H9 (cell line): ENCODE results near the gene RAD23B. TPM values are rescaled to one million over a fixed set of nuclear protein-coding genes. Genes with fewer than 3 reads are reported as not detected.

Experiments used
- DNase-seq: peaks from one replicate; pipeline ENCODE4 v3.0.0-alpha.2; 2017
- H2AFZ ChIP-seq: one replicate; pipeline ENCODE4 v1.6.1; 2013; ENCODE audit warnings: mild to moderate bottlenecking, low read length, control low read depth, moderate library complexity
- H2AK5ac ChIP-seq: 2 replicates; pipeline ENCODE4 v1.6.1; 2013; ENCODE audit warnings: low read length, control low read depth, mixed read lengths; ENCODE audit not compliant: insufficient read length
- H2BK120ac ChIP-seq: one replicate; pipeline ENCODE4 v1.6.1; 2013; ENCODE audit warnings: low read depth, mild to moderate bottlenecking, low read length, control low read depth, inconsistent platforms; ENCODE audit not compliant: poor library complexity, severe bottlenecking
- H2BK12ac ChIP-seq: 2 replicates; pipeline ENCODE4 v1.6.1; 2013; ENCODE audit warnings: low read length, control low read depth, mixed read lengths, low read depth; ENCODE audit not compliant: insufficient read length
- H2BK15ac ChIP-seq: 2 replicates; pipeline ENCODE4 v1.6.1; 2013; ENCODE audit warnings: low read depth, low read length, control low read depth
- H2BK20ac ChIP-seq: one replicate; pipeline ENCODE4 v1.6.1; 2013; ENCODE audit warnings: low read depth, mild to moderate bottlenecking, low read length, control low read depth, inconsistent platforms; ENCODE audit not compliant: poor library complexity, severe bottlenecking
- H2BK5ac ChIP-seq: 2 replicates; pipeline ENCODE4 v1.6.1; 2013; ENCODE audit warnings: low read length, control low read depth, mixed read lengths; ENCODE audit not compliant: insufficient read length
- H3K14ac ChIP-seq: 2 replicates; pipeline ENCODE4 v1.6.1; 2013; ENCODE audit warnings: low read length, control low read depth; ENCODE audit not compliant: insufficient read depth
- H3K18ac ChIP-seq: 2 replicates; pipeline ENCODE4 v1.6.1; 2013; ENCODE audit warnings: low read depth, mild to moderate bottlenecking, mixed read lengths, low read length, control low read depth; ENCODE audit not compliant: insufficient read length
- H3K23ac ChIP-seq: 2 replicates; pipeline ENCODE4 v1.6.1; 2013; ENCODE audit warnings: low read length, control low read depth, mixed read lengths, low read depth; ENCODE audit not compliant: insufficient read length
- H3K23me2 ChIP-seq: 2 replicates; pipeline ENCODE4 v1.6.1; 2013; ENCODE audit warnings: low read depth, mild to moderate bottlenecking, mixed read lengths, low read length, control low read depth; ENCODE audit not compliant: insufficient read length, poor library complexity, severe bottlenecking
- H3K27ac ChIP-seq: 2 replicates; pipeline ENCODE4 v1.5.1; 2013; ENCODE audit warnings: low read length, control low read depth, mixed read lengths, low read depth; ENCODE audit not compliant: insufficient read length
- H3K27me3 ChIP-seq: 2 replicates; pipeline ENCODE4 v1.6.1; 2013; ENCODE audit warnings: low read length, control low read depth, inconsistent platforms; ENCODE audit not compliant: insufficient read depth
- H3K4ac ChIP-seq: 2 replicates; pipeline ENCODE4 v1.6.1; 2013; ENCODE audit warnings: low read depth, mild to moderate bottlenecking, control low read depth, inconsistent platforms, low read length, moderate library complexity
- H3K4me1 ChIP-seq: 2 replicates; pipeline ENCODE4 v1.6.1; 2013; ENCODE audit warnings: low read length, control low read depth, inconsistent platforms; ENCODE audit not compliant: insufficient read depth
- H3K4me2 ChIP-seq: 2 replicates; pipeline ENCODE4 v1.6.1; 2013; ENCODE audit warnings: low read length, control low read depth, mixed read lengths; ENCODE audit not compliant: insufficient read length, insufficient read depth
- H3K56ac ChIP-seq: 2 replicates; pipeline ENCODE4 v1.6.1; 2013; ENCODE audit warnings: low read depth, mild to moderate bottlenecking, mixed read lengths, low read length, control low read depth; ENCODE audit not compliant: insufficient read length
- H3K79me1 ChIP-seq: 2 replicates; pipeline ENCODE4 v1.6.1; 2013; ENCODE audit warnings: low read depth, mild to moderate bottlenecking, moderate library complexity, low read length, control low read depth, inconsistent platforms; ENCODE audit not compliant: insufficient read depth, poor library complexity, severe bottlenecking
- H3K79me2 ChIP-seq: 2 replicates; pipeline ENCODE4 v1.6.1; 2013; ENCODE audit warnings: low read length, control low read depth, inconsistent platforms; ENCODE audit not compliant: insufficient read depth
- H3K9ac ChIP-seq: 2 replicates; pipeline ENCODE4 v1.6.1; 2013; ENCODE audit warnings: low read length, control low read depth, mixed read lengths; ENCODE audit not compliant: insufficient read length; ENCODE audit errors: extremely low read depth
- H3K9me3 ChIP-seq: one replicate; pipeline ENCODE4 v1.6.1; 2013; ENCODE audit warnings: low read depth, low read length, inconsistent platforms; ENCODE audit not compliant: control insufficient read depth
- H3T11ph ChIP-seq: one replicate; pipeline ENCODE4 v1.6.1; 2013; ENCODE audit warnings: mild to moderate bottlenecking, low read length, control low read depth, inconsistent platforms
- H4K20me1 ChIP-seq: one replicate; pipeline ENCODE4 v1.6.1; 2013; ENCODE audit not compliant: control insufficient read depth, insufficient read length, insufficient read depth
- H4K5ac ChIP-seq: 2 replicates; pipeline ENCODE4 v1.6.1; 2013; ENCODE audit warnings: low read depth, mild to moderate bottlenecking, mixed read lengths, low read length, control low read depth; ENCODE audit not compliant: insufficient read length
- H4K8ac ChIP-seq: replicated peaks from 2 replicates; pipeline ENCODE4 v1.6.1; 2013; ENCODE audit warnings: low read length, control low read depth, mixed read lengths, low read depth; ENCODE audit not compliant: insufficient read length
- H4K91ac ChIP-seq: 2 replicates; pipeline ENCODE4 v1.6.1; 2013; ENCODE audit warnings: low read depth, mild to moderate bottlenecking, moderate library complexity, mixed read lengths, low read length, control low read depth; ENCODE audit not compliant: insufficient read length
- H3K27ac Mint-ChIP-seq, 3 experiments: 2 replicates in 2 of 3; 3 replicates in 1 of 3; pipeline ENCODE4 v1.8.0; 2020 to 2021; ENCODE audit warnings: mixed read lengths in 3 of 3, mild to moderate bottlenecking in 1 of 3, moderate library complexity in 1 of 3
- H3K27me3 Mint-ChIP-seq: 2 replicates; pipeline ENCODE4 v1.8.0; 2021; ENCODE audit warnings: low read depth, mild to moderate bottlenecking, moderate library complexity, mixed read lengths
- H3K36me3 Mint-ChIP-seq, 3 experiments: 2 replicates in 2 of 3; 3 replicates in 1 of 3; pipeline ENCODE4 v1.8.0; 2020 to 2021; ENCODE audit warnings: low read depth in 3 of 3, mixed read lengths in 3 of 3; ENCODE audit not compliant: insufficient read depth in 1 of 3
- H3K4me1 Mint-ChIP-seq, 2 experiments: 2 replicates each; pipeline ENCODE4 v1.8.0; 2020; ENCODE audit warnings: mixed read lengths in 2 of 2
- H3K4me3 Mint-ChIP-seq, 2 experiments: 2 replicates in 1 of 2; 3 replicates in 1 of 2; pipeline ENCODE4 v1.8.0; 2020 to 2021; ENCODE audit warnings: mild to moderate bottlenecking in 2 of 2, mixed read lengths in 2 of 2, moderate library complexity in 1 of 2
- H3K9me3 Mint-ChIP-seq, 2 experiments: 2 replicates in 1 of 2; 3 replicates in 1 of 2; pipeline ENCODE4 v1.8.0; 2020; ENCODE audit warnings: mild to moderate bottlenecking in 2 of 2, mixed read lengths in 2 of 2, moderate library complexity in 1 of 2
- CTCF ChIP-seq: fragments of 200-600 bp; sonication (generic); conservative IDR thresholded peaks from 3 replicates; pipeline ENCODE4 v1.8.0; 2021; ENCODE audit warnings: antibody characterized with exemption, mild to moderate bottlenecking
- WGBS: extraction: QIAGEN DNeasy Blood & Tissue Kit; methylation state at CpG from one replicate; pipeline ENCODE4 v1.1.7; 2013; ENCODE audit warnings: missing lambda C conversion rate, low lambda C conversion rate, mixed read lengths; ENCODE audit not compliant: insufficient read length; ENCODE audit errors: extremely low coverage; 5-methylcytosine and 5-hydroxymethylcytosine counted together
- total RNA-seq: library from RNA; stranded (reverse); gene quantifications from 2 replicates; pipeline ENCODE4 v1.2.1, GENCODE V29; 2021

RAD23B gene
- total RNA-seq, 1 experiment from 2014 or later, result 154 TPM

GRCh38 chr9:107351382-107352045 is 68.4 kb downstream of the RAD23B start:
- no peak overlapping the region for H2AK5ac ChIP-seq
- H3K36me3 Mint-ChIP-seq, result no peaks in the 10 kb centered on the region; a peak in 1 of 7 replicates
- no peak overlapping the region for H4K5ac ChIP-seq
- no peak overlapping the region for H3K27ac ChIP-seq
- H3K79me1 ChIP-seq, result no peaks in the 10 kb centered on the region
- H3K14ac ChIP-seq, result no peak overlapping the region
- H3K4ac ChIP-seq, result no peak overlapping the region
- peaks cover 8 to 9% of the 10 kb centered on the region in 2 experiments; a peak in 3 of 5 replicates for H3K9me3 Mint-ChIP-seq
- peaks cover 3% of the 10 kb centered on the region; the same call in 1 of the 2 replicates for H3K27me3 Mint-ChIP-seq
- H4K20me1 ChIP-seq, result no peaks in the 10 kb centered on the region
- no peak for DNase-seq
- no peaks in the 10 kb centered on the region for H3K79me2 ChIP-seq
- H2BK20ac ChIP-seq, result no peak overlapping the region
- no peak overlapping the region for H2BK120ac ChIP-seq
- no peak overlapping the region for H3K23ac ChIP-seq
- TF ChIP-seq CTCF, result no peak
- H3K56ac ChIP-seq, result no peak overlapping the region
- peaks cover 8% of the 10 kb centered on the region; the same call in 1 of the 2 replicates for H3K4me1 ChIP-seq
- no peak overlapping the region for H2BK12ac ChIP-seq
- no peak overlapping the region for H3K18ac ChIP-seq
- no peaks in the 10 kb centered on the region for H3K23me2 ChIP-seq
- H2BK5ac ChIP-seq, result no peak overlapping the region
- no peak overlapping the region for H2BK15ac ChIP-seq
- H3K4me2 ChIP-seq, result no peak overlapping the region
- no peak overlapping the region for H2AFZ ChIP-seq
- H3K4me3 Mint-ChIP-seq, result no peak overlapping the region
- no peak overlapping the region for H4K8ac ChIP-seq
- no peak overlapping the region for H3T11ph ChIP-seq
- H3K9ac ChIP-seq, result no peak overlapping the region
- H3K27ac Mint-ChIP-seq, result no peak overlapping the region; a peak in 1 of 7 replicates
- no peaks in the 10 kb centered on the region for H3K27me3 ChIP-seq
- peaks cover 11 to 12% of the 10 kb centered on the region in 2 experiments for H3K4me1 Mint-ChIP-seq
- no CpG with 5 or more reads among the region's 6 CpGs for WGBS
- H3K9me3 ChIP-seq, result no peaks in the 10 kb centered on the region
- no peak overlapping the region for H4K91ac ChIP-seq
